T-cell (primary cell): ENCODE measurements around the gene MPHOSPH9. TPM values are rescaled to one million over a fixed set of nuclear protein-coding genes. Genes with fewer than 3 reads are reported as not detected.

ENCODE experiments used
- ATAC-seq, 4 experiments: fragments of 200-7000 bp in 3 of 4; fragments of 150-1000 bp in 1 of 4; cut with Tn5 transposase; replicated peaks in 1 of 4; 1 replicate in 3 of 4; 2 replicates in 1 of 4; pipeline ENCODE4 v1.10.0; 2021; ENCODE audit warnings: moderate library complexity in 3 of 4, mild to moderate bottlenecking in 2 of 4, moderate number of reproducible peaks in 1 of 4
- CTCF ChIA-PET, 2 donors: fragments of 300-600 bp; sonication (Branson Sonifier 250); formaldehyde crosslinking; loops; one replicate each; lab custom pipeline; 2022; ENCODE audit warnings: antibody characterized with exemption in 2 of 2; lab: Charles Lee
- POLR2A ChIA-PET, 2 donors: fragments of 300-600 bp; sonication (Branson Sonifier 250); formaldehyde crosslinking; loops; one replicate each; lab custom pipeline; 2022; ENCODE audit warnings: antibody characterized with exemption in 2 of 2; lab: Charles Lee
- DNase-seq, 35 experiments: peaks; one replicate each; pipeline versions ENCODE4 v3.0.0 to v3.0.0-alpha.2; 2013 to 2023
- H3K27ac ChIP-seq: one replicate; pipeline ENCODE4 v1.5.1; 2013; ENCODE audit warnings: low read length
- H3K27me3 ChIP-seq, 2 experiments: replicated peaks in 1 of 2; 1 replicate in 1 of 2; 2 replicates in 1 of 2; pipeline versions ENCODE4 v1.6.1 to v1.7.0; 2013; ENCODE audit warnings: low read length in 1 of 2, mixed read lengths in 1 of 2; ENCODE audit not compliant: control insufficient read depth in 2 of 2, insufficient read depth in 2 of 2; ENCODE audit errors: extremely low read depth in 1 of 2
- H3K36me3 ChIP-seq, 2 donors: 1 replicate in 1 of 2; 2 replicates in 1 of 2; pipeline versions ENCODE4 v1.6.1 to v1.7.0; 2013; ENCODE audit warnings: low read length in 1 of 2; ENCODE audit not compliant: control insufficient read depth in 2 of 2, insufficient read depth in 1 of 2; ENCODE audit errors: extremely low read depth in 1 of 2
- H3K4me1 ChIP-seq, 2 experiments: 1 replicate in 1 of 2; 2 replicates in 1 of 2; pipeline versions ENCODE4 v1.6.1 to v1.7.0; 2013; ENCODE audit warnings: low read length in 2 of 2, mixed read lengths in 1 of 2; ENCODE audit not compliant: insufficient read depth in 2 of 2, control insufficient read depth in 1 of 2; ENCODE audit errors: extremely low read depth in 1 of 2
- H3K4me3 ChIP-seq, 2 donors: 1 replicate in 1 of 2; 2 replicates in 1 of 2; pipeline versions ENCODE4 v1.5.1 to v1.7.0; 2013; ENCODE audit warnings: mild to moderate bottlenecking in 2 of 2, low read length in 1 of 2, moderate library complexity in 1 of 2; ENCODE audit not compliant: control insufficient read depth in 1 of 2; ENCODE audit errors: extremely low read depth in 1 of 2
- H3K9me3 ChIP-seq: 2 replicates; pipeline ENCODE4 v1.7.0; 2013
- H3K27ac Mint-ChIP-seq, 2 donors: one replicate each; pipeline ENCODE4 v1.8.0; 2020 to 2021; ENCODE audit warnings: mild to moderate bottlenecking in 2 of 2, mixed read lengths in 2 of 2
- H3K27me3 Mint-ChIP-seq, 2 donors: one replicate each; pipeline ENCODE4 v1.8.0; 2021 to 2022; ENCODE audit warnings: mixed read lengths in 2 of 2
- H3K36me3 Mint-ChIP-seq: one replicate; pipeline ENCODE4 v1.8.0; 2021; ENCODE audit warnings: mixed read lengths
- H3K4me1 Mint-ChIP-seq, 3 donors: one replicate each; pipeline ENCODE4 v1.8.0; 2020 to 2022; ENCODE audit warnings: mixed read lengths in 3 of 3, mild to moderate bottlenecking in 1 of 3
- H3K4me3 Mint-ChIP-seq, 3 donors: one replicate each; pipeline ENCODE4 v1.8.0; 2020 to 2022; ENCODE audit warnings: mild to moderate bottlenecking in 3 of 3, mixed read lengths in 3 of 3, moderate library complexity in 3 of 3
- H3K9me3 Mint-ChIP-seq, 3 donors: one replicate each; pipeline ENCODE4 v1.8.0; 2020 to 2022; ENCODE audit warnings: mixed read lengths in 3 of 3
- WGBS: methylation state at CpG from one replicate; pipeline ENCODE4 v1.1.5; 2013; ENCODE audit warnings: missing lambda C conversion rate; ENCODE audit not compliant: insufficient coverage; 5-methylcytosine and 5-hydroxymethylcytosine counted together
- total RNA-seq, 35 experiments: library from RNA in 6 of 35; stranded (reverse) in 6 of 35; fragments of 120-200 nt in 1 of 35; gene quantifications; one replicate each; pipeline versions ENCODE4 v1.2.1 to v1.2.4 and lab custom pipeline; 2013 to 2026

MPHOSPH9 gene
- total RNA-seq, 5 donors from 2014 or later (not counting 1 experiment from before 2014, with no cell fraction given): 48.5 to 105 (median 56.3) TPM

DNA sequence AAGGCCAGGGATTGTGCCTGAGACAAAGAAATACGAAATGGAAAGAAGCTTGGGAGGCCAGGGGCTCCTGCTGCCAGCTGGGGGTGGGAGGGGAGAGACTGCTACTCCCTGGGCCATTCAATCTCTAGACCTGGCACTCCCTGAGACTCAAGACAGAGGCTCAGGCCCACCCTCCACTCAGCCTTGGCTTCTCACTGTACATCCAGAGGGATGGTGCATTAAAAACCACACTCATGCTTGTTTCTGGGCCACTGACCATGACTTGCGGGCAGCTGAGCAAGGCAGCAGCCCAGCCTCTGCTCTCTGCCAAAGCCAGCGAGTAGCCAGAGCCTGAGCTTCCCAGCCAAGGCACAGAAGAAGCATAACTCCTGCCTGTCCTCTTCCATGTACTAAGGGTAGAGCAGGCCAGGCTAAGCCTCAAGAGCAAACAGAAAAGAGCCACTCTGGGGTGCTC, 123.6 kb downstream of the MPHOSPH9 start:
- ChIA-PET POLR2A (no interaction called here), CTCF (no interaction called here)
- Histone ChIP-seq H3K36me3 (peaks cover 0 to 9% of the 10 kb centered on the region in 2 donors), H3K4me3 (no peak overlapping the region), H3K9me3 (no peaks in the 10 kb centered on the region), H3K27ac (no peak overlapping the region), H3K4me1 (peaks cover 22 to 53% of the 10 kb centered on the region in 2 experiments), H3K27me3 (no peaks in the 10 kb centered on the region)
- Mint-ChIP-seq H3K36me3 (peaks cover 25% of the 10 kb centered on the region), H3K9me3 (no peaks in the 10 kb centered on the region), H3K27ac (peak overlapping the region in 1 of 2 donors; percentile 28), H3K4me3 (no peak overlapping the region), H3K27me3 (no peaks in the 10 kb centered on the region), H3K4me1 (peaks cover 60 to 77% (median 62%) of the 10 kb centered on the region in 3 donors)
- WGBS: 97% methylated on average over 2 of the region's 3 CpGs
- no peak for DNase-seq
- no peak for ATAC-seq

DNA sequence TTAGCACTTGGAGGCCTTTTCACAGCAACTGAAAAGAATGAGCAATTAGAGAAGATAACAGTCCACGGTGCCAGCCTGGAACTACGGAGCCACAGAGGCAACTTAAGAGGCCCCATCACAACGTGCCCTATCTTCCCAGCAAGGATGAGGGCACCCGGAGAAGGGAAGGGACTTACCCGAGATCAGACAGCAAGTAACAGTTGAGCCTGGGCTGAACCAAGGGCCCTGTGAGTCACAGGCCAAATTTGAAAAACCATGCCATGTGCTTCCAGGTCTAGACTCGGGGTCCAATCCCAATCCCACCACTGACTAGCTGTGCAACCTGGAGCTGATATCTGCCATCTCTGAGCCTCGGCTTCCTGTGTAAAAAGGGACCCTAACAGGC, 124.3 kb downstream of the MPHOSPH9 start:
- no peak overlapping the region for H3K27ac ChIP-seq
- peaks cover 0 to 9% of the 10 kb centered on the region in 2 donors for H3K36me3 ChIP-seq
- peak overlapping the region; percentile 93 to 97 for H3K27ac Mint-ChIP-seq
- DNase-seq (no peak), ATAC-seq (no peak)
- no peak overlapping the region for H3K4me3 ChIP-seq
- no peaks in the 10 kb centered on the region for H3K9me3 Mint-ChIP-seq
- H3K4me3 Mint-ChIP-seq: no peak overlapping the region
- ChIA-PET POLR2A (no interaction called here), CTCF (no interaction called here)
- H3K9me3 ChIP-seq: no peaks in the 10 kb centered on the region
- peaks cover 25% of the 10 kb centered on the region for H3K36me3 Mint-ChIP-seq
- H3K27me3 Mint-ChIP-seq: no peaks in the 10 kb centered on the region
- WGBS: 93% methylated on average over 7 of the region's 7 CpGs
- H3K4me1 Mint-ChIP-seq: peaks cover 57 to 76% (median 58%) of the 10 kb centered on the region in 3 donors
- no peaks in the 10 kb centered on the region for H3K27me3 ChIP-seq
- H3K4me1 ChIP-seq: peaks cover 21 to 51% of the 10 kb centered on the region in 2 experiments

DNA sequence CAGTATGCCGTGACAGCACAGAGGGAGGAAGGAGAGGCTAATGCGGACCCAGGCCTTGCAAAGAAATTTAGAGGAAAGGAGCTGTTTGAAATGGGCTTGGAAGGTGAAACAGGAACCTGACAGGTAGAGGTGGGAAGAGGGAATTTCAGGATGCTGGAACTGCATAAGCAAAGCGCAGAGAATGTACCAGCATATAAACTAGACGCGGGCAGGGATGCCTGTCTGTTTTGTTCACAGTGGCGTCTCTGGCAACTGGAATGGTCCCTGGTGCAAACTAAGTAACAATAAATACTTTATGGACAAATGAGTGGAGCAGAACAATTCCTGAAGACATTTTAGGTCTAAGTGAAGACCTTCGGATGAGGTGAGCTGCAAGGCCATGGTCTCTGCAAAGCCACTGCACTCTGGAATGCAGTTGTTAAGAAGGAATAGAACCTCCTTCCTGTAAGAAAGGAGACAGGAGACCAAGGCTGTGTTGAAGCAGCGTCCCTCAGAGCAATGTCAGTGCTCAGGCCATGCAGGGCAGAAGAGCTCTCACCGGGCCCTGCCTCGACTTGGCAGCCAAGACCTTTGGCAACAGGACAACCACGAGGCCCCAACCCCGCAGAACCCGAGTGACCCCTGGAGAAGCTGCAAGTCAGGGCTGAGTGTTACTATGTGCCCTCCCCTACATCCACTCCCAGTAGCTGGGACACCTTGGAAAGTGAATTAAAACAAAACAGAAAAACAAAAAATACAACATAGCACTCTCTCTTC, 124.8 kb downstream of the MPHOSPH9 start:
- H3K36me3 Mint-ChIP-seq: peaks cover 25% of the 10 kb centered on the region
- CTCF ChIA-PET: no interaction called here
- H3K27ac ChIP-seq: peak overlapping the region; percentile 86
- peaks cover 58 to 74% (median 58%) of the 10 kb centered on the region in 3 donors for H3K4me1 Mint-ChIP-seq
- ATAC-seq: no peak
- no peaks in the 10 kb centered on the region for H3K9me3 ChIP-seq
- H3K27me3 Mint-ChIP-seq: no peaks in the 10 kb centered on the region
- peaks cover 0 to 9% of the 10 kb centered on the region in 2 donors for H3K36me3 ChIP-seq
- no peak overlapping the region for H3K4me3 ChIP-seq
- POLR2A ChIA-PET: interaction anchor here in 1 of 2 donors (0.5 kb wide), 1 partner anchor 84 kb away, joined by 7 read pairs; no protein-coding TSS in a partner anchor
- peak overlapping the region in 1 of 3 donors; percentile 74 for H3K4me3 Mint-ChIP-seq
- H3K4me1 ChIP-seq: peaks cover 21 to 55% of the 10 kb centered on the region in 2 experiments
- peak overlapping the region; percentile 93 to 97 for H3K27ac Mint-ChIP-seq
- WGBS: 99% methylated on average over 10 of the region's 13 CpGs
- H3K27me3 ChIP-seq: no peaks in the 10 kb centered on the region
- DNase-seq: no peak
- no peaks in the 10 kb centered on the region for H3K9me3 Mint-ChIP-seq

DNA sequence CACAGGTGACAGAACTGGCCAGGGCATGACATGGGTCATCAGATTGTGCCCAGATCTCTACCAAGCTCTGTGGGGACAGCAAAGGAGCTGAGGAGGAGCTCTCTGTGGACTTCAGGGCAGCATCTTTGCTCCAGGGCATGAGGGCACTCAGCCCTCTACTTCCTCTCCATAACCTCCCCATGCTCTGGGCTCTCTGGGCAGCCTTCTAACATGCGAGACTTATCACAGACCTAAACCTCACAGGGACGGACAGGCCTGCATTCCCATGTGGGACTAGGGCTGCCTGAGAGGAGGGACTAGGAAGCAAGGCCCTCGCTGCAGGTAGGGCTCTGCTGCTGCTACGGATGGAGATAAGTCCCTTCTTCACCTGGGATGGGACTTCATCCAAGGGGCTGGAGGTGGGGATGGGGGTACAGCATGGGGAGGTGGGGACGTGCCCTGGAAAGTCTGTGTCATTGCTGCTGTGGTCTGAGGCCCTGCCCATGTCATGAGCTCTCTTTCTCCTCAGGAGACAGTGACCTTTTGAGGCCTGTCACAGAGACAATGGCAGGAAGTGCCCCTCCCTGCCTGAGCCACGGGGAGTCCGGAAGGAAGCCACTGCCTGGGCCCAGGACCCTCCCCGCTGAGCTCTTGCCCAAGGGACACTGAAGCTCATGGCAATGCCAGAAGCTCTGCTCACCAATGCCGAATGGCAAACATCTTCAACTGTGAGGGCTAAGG, 126.1 kb downstream of the MPHOSPH9 start:
- Mint-ChIP-seq H3K27ac (peak overlapping the region; percentile 93 to 97), H3K4me3 (peak overlapping the region; percentile 46 to 74 (median 55)), H3K4me1 (peaks cover 63 to 76% (median 67%) of the 10 kb centered on the region in 3 donors), H3K27me3 (no peaks in the 10 kb centered on the region), H3K36me3 (peaks cover 25% of the 10 kb centered on the region), H3K9me3 (no peaks in the 10 kb centered on the region)
- DNase-seq (peak in 33 of 35 experiments; percentile 18 to 72 (median 44)), ATAC-seq (peak; percentile 87 to 97 (median 95))
- Histone ChIP-seq H3K4me1 (peaks cover 28 to 66% of the 10 kb centered on the region in 2 experiments), H3K36me3 (peaks cover 0 to 9% of the 10 kb centered on the region in 2 donors), H3K27ac (peak overlapping the region; percentile 86), H3K9me3 (no peaks in the 10 kb centered on the region), H3K4me3 (peak overlapping the region; percentile 4 to 6), H3K27me3 (no peaks in the 10 kb centered on the region)
- CTCF ChIA-PET: interaction anchor here (0.6 to 1.1 kb wide), 2 partner anchors 22 to 30 kb away, joined by 3 read pairs; no protein-coding TSS in a partner anchor
- POLR2A ChIA-PET: interaction anchor here (0.7 to 1.1 kb wide), 3 partner anchors 12 to 126 kb away, joined by 3 to 8 read pairs (median 3); partner anchors contain the start of genes MPHOSPH9 (in 1 of the 2) and MTRFR (in 1 of the 2)
- WGBS: 3% methylated on average over 5 of the region's 9 CpGs

DNA sequence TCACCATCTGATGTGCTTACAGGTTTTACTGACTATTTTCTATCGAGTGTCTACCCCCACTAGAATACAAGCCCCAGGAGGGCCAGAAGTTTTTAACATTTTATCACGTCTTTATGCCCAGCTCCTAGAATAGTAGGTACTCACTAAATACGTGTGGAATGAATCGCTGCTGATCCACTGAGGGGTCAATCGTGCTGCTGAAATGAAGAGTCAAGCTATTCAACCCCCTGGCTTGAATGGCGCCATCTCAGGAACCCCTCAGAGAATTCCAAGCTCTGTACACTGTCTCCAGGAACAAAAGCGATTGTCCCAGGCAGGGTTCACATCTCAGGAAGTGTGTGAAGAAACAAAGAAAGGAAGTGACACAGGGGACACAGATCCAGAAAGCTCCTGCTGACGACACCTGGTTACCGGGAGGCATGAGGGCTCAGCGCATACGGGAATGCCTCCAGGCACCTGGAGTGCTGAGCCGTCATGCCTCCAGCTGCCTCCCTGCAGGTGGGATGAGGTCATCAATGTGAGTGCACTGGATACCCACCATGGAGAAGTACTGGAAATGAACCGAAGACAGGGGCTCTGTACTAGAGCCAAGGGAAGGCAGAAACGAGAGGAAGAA, 127.6 kb downstream of the MPHOSPH9 start:
- Histone ChIP-seq H3K27me3 (no peaks in the 10 kb centered on the region), H3K4me3 (no peak overlapping the region), H3K36me3 (peaks cover 0 to 9% of the 10 kb centered on the region in 2 donors), H3K27ac (no peak overlapping the region), H3K9me3 (no peaks in the 10 kb centered on the region), H3K4me1 (peaks cover 28 to 56% of the 10 kb centered on the region in 2 experiments)
- 92% methylated on average over 6 of the region's 14 CpGs for WGBS
- ATAC-seq (no peak), DNase-seq (no peak)
- Mint-ChIP-seq H3K27me3 (no peaks in the 10 kb centered on the region), H3K36me3 (peaks cover 25% of the 10 kb centered on the region), H3K4me3 (peak overlapping the region in 1 of 3 donors; percentile 74), H3K9me3 (no peaks in the 10 kb centered on the region), H3K4me1 (peaks cover 60 to 70% (median 64%) of the 10 kb centered on the region in 3 donors), H3K27ac (peak overlapping the region; percentile 93 to 97)
- ChIA-PET POLR2A (interaction anchor here in 1 of 2 donors (1.1 kb wide), 1 partner anchor 17 kb away, joined by 4 read pairs; no protein-coding TSS in a partner anchor), CTCF (no interaction called here)
